Thyroid gland (tissue), 4 donors: ENCODE measurements around the gene HSPA12A.

Experiments
- POLR2A ChIP-seq, 2 donors: fragments of 450-650 bp; IDR thresholded peaks; one replicate each; pipeline ENCODE4 v1.6.1; 2017; ENCODE audit warnings: antibody characterized with exemption in 2 of 2, mild to moderate bottlenecking in 2 of 2, moderate library complexity in 1 of 2
- TF ChIP-seq, protein P1 (sequence below), 6 experiments: fragments of 200-600 bp in 3 of 6; fragments of 450-650 bp in 3 of 6; sonication (generic) in 3 of 6; IDR thresholded peaks; one replicate each; pipeline ENCODE4 v1.5.1; 2016 to 2019; ENCODE audit warnings: antibody characterized with exemption in 6 of 6, mild to moderate bottlenecking in 2 of 6, inconsistent platforms in 1 of 6, moderate library complexity in 1 of 6

DNA sequence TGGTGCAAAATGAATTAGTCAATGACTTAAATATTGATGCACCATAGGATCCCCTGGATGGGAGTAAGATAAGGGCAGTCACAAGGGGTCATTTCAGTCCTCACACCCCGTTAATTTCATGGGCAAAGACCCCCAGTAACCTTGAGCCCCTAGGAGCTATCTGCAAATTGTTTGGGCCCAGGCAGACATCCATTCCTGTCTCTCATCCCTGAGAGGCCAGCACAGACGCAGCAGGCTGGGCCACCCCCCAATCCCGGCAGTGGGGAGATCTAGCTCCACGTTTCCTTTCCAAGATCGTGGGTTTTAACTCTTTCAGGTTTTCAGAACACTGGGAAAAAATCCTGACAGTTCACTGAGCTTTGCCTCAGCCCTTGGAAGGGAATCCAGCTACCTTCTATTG lies 81.5 kb downstream of the HSPA12A start:
- TF ChIP-seq, protein P1, sequence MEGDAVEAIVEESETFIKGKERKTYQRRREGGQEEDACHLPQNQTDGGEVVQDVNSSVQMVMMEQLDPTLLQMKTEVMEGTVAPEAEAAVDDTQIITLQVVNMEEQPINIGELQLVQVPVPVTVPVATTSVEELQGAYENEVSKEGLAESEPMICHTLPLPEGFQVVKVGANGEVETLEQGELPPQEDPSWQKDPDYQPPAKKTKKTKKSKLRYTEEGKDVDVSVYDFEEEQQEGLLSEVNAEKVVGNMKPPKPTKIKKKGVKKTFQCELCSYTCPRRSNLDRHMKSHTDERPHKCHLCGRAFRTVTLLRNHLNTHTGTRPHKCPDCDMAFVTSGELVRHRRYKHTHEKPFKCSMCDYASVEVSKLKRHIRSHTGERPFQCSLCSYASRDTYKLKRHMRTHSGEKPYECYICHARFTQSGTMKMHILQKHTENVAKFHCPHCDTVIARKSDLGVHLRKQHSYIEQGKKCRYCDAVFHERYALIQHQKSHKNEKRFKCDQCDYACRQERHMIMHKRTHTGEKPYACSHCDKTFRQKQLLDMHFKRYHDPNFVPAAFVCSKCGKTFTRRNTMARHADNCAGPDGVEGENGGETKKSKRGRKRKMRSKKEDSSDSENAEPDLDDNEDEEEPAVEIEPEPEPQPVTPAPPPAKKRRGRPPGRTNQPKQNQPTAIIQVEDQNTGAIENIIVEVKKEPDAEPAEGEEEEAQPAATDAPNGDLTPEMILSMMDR (IDR thresholded peaks at IDR 0.05) = no peak
- no peak for TF ChIP-seq POLR2A (IDR thresholded peaks at IDR 0.05)
